Common myeloid progenitor, CD34-positive (primary cell): ENCODE data around the gene AQP9.

ENCODE experiments used
- CTCF ChIA-PET: fragments of 350-600 bp; sonication (Branson Sonifier 250); formaldehyde crosslinking; loops from one replicate; lab custom pipeline; 2021; ENCODE audit warnings: antibody characterized with exemption; lab: Charles Lee
- POLR2A ChIA-PET: fragments of 350-600 bp; sonication (Branson Sonifier 250); formaldehyde crosslinking; loops from one replicate; lab custom pipeline; 2021; ENCODE audit warnings: antibody characterized with exemption; lab: Charles Lee
- DNase-seq, 3 donors: peaks; one replicate each; pipeline versions ENCODE4 v3.0.0 to v3.0.0-alpha.2; 2013
- H3K27ac ChIP-seq, 2 experiments: 1 replicate in 1 of 2; 2 replicates in 1 of 2; pipeline ENCODE4 v1.7.0; 2013; ENCODE audit warnings: inconsistent platforms in 2 of 2, low read length in 2 of 2, mild to moderate bottlenecking in 2 of 2, low read depth in 1 of 2, moderate library complexity in 1 of 2; ENCODE audit not compliant: severe bottlenecking in 2 of 2, insufficient read depth in 1 of 2, poor library complexity in 1 of 2
- H3K27me3 ChIP-seq, 5 experiments: replicated peaks in 2 of 5; 1 replicate in 3 of 5; 2 replicates in 2 of 5; pipeline versions ENCODE4 v1.6.1 to v1.7.0; 2013; ENCODE audit warnings: low read length in 4 of 5, mild to moderate bottlenecking in 2 of 5, moderate library complexity in 2 of 5, inconsistent platforms in 1 of 5; ENCODE audit not compliant: insufficient read depth in 5 of 5, control insufficient read depth in 4 of 5
- H3K36me3 ChIP-seq, 4 experiments: 1 replicate in 2 of 4; 2 replicates in 2 of 4; pipeline versions ENCODE4 v1.6.1 to v1.7.0; 2013; ENCODE audit warnings: low read length in 3 of 4, control low read depth in 1 of 4, mild to moderate bottlenecking in 1 of 4; ENCODE audit not compliant: control insufficient read depth in 4 of 4, insufficient read depth in 4 of 4
- H3K4me1 ChIP-seq, 4 experiments: 1 replicate in 3 of 4; 2 replicates in 1 of 4; pipeline versions ENCODE4 v1.6.1 to v1.7.1; 2013; ENCODE audit warnings: low read length in 3 of 4, mild to moderate bottlenecking in 3 of 4, control low read depth in 1 of 4, inconsistent platforms in 1 of 4, moderate library complexity in 1 of 4; ENCODE audit not compliant: control insufficient read depth in 4 of 4, insufficient read depth in 4 of 4; ENCODE audit errors: control extremely low read depth in 1 of 4
- H3K4me3 ChIP-seq, 7 experiments: 1 replicate in 4 of 7; 2 replicates in 3 of 7; pipeline versions ENCODE4 v1.5.1 to v1.7.0; 2013; ENCODE audit warnings: mild to moderate bottlenecking in 7 of 7, low read length in 6 of 7, moderate library complexity in 6 of 7, inconsistent platforms in 2 of 7, low read depth in 2 of 7, control low read depth in 1 of 7; ENCODE audit not compliant: insufficient read depth in 4 of 7, control insufficient read depth in 1 of 7; ENCODE audit errors: extremely low read depth in 1 of 7
- H3K9me3 ChIP-seq, 5 experiments: 1 replicate in 4 of 5; 2 replicates in 1 of 5; pipeline versions ENCODE4 v1.6.1 to v1.7.1; 2013; ENCODE audit warnings: low read length in 4 of 5, mild to moderate bottlenecking in 2 of 5, inconsistent platforms in 1 of 5, low read depth in 1 of 5, moderate library complexity in 1 of 5; ENCODE audit not compliant: control insufficient read depth in 4 of 5, insufficient read depth in 2 of 5; ENCODE audit errors: control extremely low read depth in 1 of 5
- WGBS: methylation state at CpG from one replicate; pipeline ENCODE4 v1.1.5; 2013; ENCODE audit not compliant: insufficient coverage; 5-methylcytosine and 5-hydroxymethylcytosine counted together

The AQP9 gene

DNA sequence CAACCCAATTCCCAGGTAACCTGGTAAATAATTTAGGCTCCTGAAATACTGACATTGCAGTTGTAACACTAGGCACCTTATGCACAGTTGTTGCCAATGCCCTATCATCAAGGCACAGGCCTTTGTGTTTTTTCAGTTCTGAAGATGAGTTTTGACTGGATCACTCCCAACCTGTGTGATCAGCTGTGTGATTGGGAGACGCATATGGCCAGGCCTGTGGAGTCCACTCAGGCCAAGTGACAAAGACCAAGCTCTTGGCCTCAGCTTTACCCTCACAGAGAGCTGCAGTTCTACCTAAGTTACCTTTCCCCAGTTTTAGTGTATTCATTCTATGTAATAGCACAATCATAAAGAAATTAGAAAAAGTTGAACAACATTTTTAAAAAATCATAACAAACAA, 19.2 kb upstream of the AQP9 start:
- Histone ChIP-seq H3K4me3 (no peak overlapping the region), H3K27ac (no peak overlapping the region), H3K4me1 (no peaks in the 10 kb centered on the region), H3K9me3 (no peaks in the 10 kb centered on the region), H3K27me3 (peaks cover 0 to 6% (median 0%) of the 10 kb centered on the region in 5 experiments), H3K36me3 (no peaks in the 10 kb centered on the region)
- ChIA-PET CTCF (no interaction called here), POLR2A (no interaction called here)
- WGBS = 100% methylated on average over 1 of the region's 1 CpG
- DNase-seq = no peak

GRCh38 chr15:58124585-58124984, 13.6 kb upstream of the AQP9 start:
- H3K4me3 ChIP-seq = no peak overlapping the region
- no peaks in the 10 kb centered on the region for H3K27me3 ChIP-seq
- ChIA-PET CTCF (no interaction called here), POLR2A (no interaction called here)
- no peaks in the 10 kb centered on the region for H3K4me1 ChIP-seq
- H3K36me3 ChIP-seq = no peaks in the 10 kb centered on the region
- H3K9me3 ChIP-seq = peaks cover 0 to 9% (median 0%) of the 10 kb centered on the region in 5 experiments
- 100% methylated on average over 1 of the region's 1 CpG for WGBS
- no peak for DNase-seq
- H3K27ac ChIP-seq = no peak overlapping the region

DNA sequence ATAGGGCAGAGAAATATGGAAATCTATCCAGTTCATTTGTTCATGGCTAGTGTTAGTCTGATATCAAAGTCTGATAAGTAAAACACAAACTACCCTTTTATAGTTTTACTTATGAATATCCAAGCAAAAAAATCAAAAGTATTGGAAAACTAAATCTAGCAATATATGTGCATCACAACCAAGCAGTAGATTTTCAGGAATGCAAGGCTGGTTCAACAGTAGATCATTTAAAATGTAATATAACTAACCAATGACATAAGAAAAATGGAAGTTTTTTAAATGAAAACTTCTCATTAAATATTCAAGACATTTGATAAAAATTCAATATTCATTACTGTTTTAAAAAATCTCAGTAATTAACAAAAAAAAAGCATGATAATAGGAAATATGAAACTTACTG, 12.8 kb upstream of the AQP9 start:
- no peaks in the 10 kb centered on the region for H3K36me3 ChIP-seq
- H3K4me1 ChIP-seq = no peaks in the 10 kb centered on the region
- DNase-seq = no peak
- H3K9me3 ChIP-seq = peaks cover 0 to 9% (median 0%) of the 10 kb centered on the region in 5 experiments
- no peak overlapping the region for H3K27ac ChIP-seq
- CTCF ChIA-PET = no interaction called here
- H3K27me3 ChIP-seq = no peaks in the 10 kb centered on the region
- POLR2A ChIA-PET = no interaction called here
- H3K4me3 ChIP-seq = no peak overlapping the region

DNA sequence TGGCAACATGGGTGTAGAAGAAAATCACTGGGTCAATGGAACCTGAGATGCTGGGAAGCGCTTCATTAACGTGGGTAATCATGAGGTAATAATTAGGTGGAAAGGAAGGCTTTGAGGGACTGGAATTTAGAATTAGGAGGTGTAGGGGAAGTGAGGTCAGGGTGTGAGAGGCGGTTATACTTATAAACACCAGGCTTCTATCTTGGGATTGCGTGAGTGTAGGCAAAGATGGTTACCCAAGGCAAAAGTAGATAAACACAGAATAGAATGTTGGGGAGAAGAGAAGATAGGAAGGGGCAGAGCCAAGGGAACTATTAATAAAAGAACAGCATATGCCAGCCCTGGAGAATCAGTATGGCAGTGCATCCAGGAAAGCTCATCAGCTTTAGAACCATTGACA, 3.3 kb upstream of the AQP9 start:
- H3K36me3 ChIP-seq = no peaks in the 10 kb centered on the region
- H3K9me3 ChIP-seq = no peaks in the 10 kb centered on the region
- ChIA-PET CTCF (no interaction called here), POLR2A (no interaction called here)
- H3K27me3 ChIP-seq = peaks cover 0 to 11% (median 0%) of the 10 kb centered on the region in 5 experiments
- no peak for DNase-seq
- 100% methylated on average over 2 of the region's 4 CpGs for WGBS
- H3K4me1 ChIP-seq = no peaks in the 10 kb centered on the region
- H3K27ac ChIP-seq = no peak overlapping the region
- no peak overlapping the region for H3K4me3 ChIP-seq

GRCh38 chr15:58135511-58136174, 2.5 kb upstream of the AQP9 start:
- Histone ChIP-seq H3K4me1 (no peaks in the 10 kb centered on the region), H3K9me3 (no peaks in the 10 kb centered on the region), H3K27me3 (peaks cover 0 to 11% (median 0%) of the 10 kb centered on the region in 5 experiments), H3K4me3 (no peak overlapping the region), H3K36me3 (no peaks in the 10 kb centered on the region), H3K27ac (no peak overlapping the region)
- CTCF ChIA-PET = no interaction called here
- WGBS = 100% methylated on average over 1 of the region's 2 CpGs
- DNase-seq = no peak
- POLR2A ChIA-PET = no interaction called here

GRCh38 chr15:58136731-58137130, 1.4 kb upstream of the AQP9 start:
- Histone ChIP-seq H3K9me3 (no peaks in the 10 kb centered on the region), H3K4me3 (no peak overlapping the region), H3K27ac (no peak overlapping the region), H3K4me1 (no peaks in the 10 kb centered on the region), H3K36me3 (no peaks in the 10 kb centered on the region), H3K27me3 (peaks cover 0 to 11% (median 0%) of the 10 kb centered on the region in 5 experiments)
- POLR2A ChIA-PET = no interaction called here
- no peak for DNase-seq
- CTCF ChIA-PET = no interaction called here
- WGBS = no CpG with 5 or more reads among the region's 1 CpG

DNA sequence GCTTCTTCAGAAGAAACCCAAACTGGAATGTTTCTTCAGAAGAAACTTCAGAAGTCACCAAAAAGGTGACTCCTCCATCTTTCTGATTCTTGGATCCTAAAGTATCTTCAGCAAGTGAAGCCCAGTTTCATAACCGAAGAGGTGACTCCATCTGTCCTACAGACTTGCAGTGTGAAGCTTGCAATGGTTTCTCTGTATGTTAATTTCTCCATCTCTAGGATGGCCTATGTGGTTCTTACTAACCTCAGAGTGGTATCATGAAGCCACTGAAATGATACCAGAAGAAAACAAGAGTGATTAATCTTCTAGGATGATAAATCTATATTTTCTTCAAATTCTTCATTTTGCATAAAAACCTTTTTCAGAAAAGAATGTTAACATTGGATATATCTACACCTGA, 495 bp upstream of the AQP9 start:
- no peaks in the 10 kb centered on the region for H3K36me3 ChIP-seq
- WGBS = no CpG with 5 or more reads among the region's 1 CpG
- no peaks in the 10 kb centered on the region for H3K4me1 ChIP-seq
- no peak overlapping the region for H3K27ac ChIP-seq
- ChIA-PET POLR2A (no interaction called here), CTCF (no interaction called here)
- no peak for DNase-seq
- H3K9me3 ChIP-seq = no peaks in the 10 kb centered on the region
- H3K27me3 ChIP-seq = peaks cover 0 to 16% (median under 1%) of the 10 kb centered on the region in 5 experiments
- H3K4me3 ChIP-seq = peak overlapping the region in 1 of 7 experiments; percentile 85
